ENCODE data around the gene MS4A15.
"Not testable (repeated sequence)": the region's sequence is repeated elsewhere in the genome, so short reads cannot be mapped to it uniquely, and the experiment has no call there.

The MS4A15 gene

DNA sequence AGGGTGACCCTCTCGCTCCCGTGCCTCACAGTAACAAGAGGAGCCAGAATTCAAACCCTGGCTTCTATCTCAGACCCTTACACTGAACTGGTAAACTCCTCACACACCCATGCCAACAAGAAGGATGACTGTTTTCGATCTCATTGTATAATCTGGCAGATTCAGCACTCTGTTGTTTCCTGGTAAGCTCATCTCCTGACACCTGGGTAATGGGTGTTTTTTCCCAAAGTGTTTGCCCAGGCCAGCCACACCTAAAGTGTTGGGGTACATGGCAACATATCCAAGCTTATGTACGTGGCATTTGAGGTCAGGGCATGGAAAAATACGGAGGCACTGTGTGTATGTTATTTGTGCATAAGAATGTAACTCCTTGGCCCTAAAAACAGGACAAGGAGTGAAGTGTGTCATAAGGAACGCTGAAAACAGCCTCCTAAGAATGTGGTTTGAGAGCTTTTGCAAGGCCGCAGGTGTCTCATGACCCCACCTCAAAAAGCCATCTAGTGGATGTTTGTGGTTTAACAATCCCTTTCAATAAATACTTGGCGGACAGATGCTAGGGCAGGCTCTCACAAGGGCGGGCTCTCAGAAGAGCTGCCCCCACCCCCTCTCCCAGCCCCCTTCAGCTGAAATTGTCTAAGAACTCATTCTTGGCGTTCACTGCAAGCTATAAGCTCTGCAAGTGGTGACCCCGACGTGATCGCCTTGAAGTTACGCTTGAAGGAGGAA, at the start of gene MS4A15:
TSS of gene MS4A15 (plus strand) at position 561 of the 726 bp plus-strand sequence. CDS start 6,867 bp downstream, outside the sequence.
- Histone ChIP-seq H3K9me3 (ENCODE audit: control insufficient read depth, low read depth, low read length) (no peaks in the 10 kb centered on the region), H3K4me3 (ENCODE audit: low read length) (no peak within 1 kb of the TSS), H3K36me3 (ENCODE audit: control insufficient read depth, low read depth, low read length) (no peaks in the 10 kb centered on the region), H3K27ac (ENCODE audit: low read length) (no peak within 1 kb of the TSS), H3K27me3 (ENCODE audit: control insufficient read depth, insufficient read depth, low read length) (no peaks in the 10 kb centered on the region), H3K9ac (ENCODE audit: low read length) (no peak within 1 kb of the TSS), H3K4me1 (ENCODE audit: control insufficient read depth, low read depth, low read length) (no peaks in the 10 kb centered on the region)

DNA sequence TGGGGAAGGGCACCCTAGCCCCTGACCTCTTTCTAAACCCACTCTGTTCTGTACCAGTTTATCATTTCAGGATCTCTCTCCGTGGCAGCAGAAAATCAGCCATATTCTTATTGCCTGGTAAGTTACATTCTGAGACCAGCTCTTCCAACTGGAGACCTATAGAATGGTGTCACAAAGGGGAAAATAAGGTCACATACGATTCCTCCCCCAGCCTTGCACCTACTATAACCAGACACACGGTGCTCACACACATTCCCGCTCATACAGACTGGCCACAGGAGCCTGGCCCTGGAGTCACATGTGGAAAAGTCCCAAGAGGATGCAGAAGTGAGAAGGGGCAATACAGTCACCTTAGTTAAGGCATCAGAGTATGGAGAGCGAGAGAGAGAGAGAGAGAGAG, 49.7 kb upstream of the MS4A15 start:
- Histone ChIP-seq H3K9me3 (ENCODE audit: control insufficient read depth, low read depth, low read length) (no peaks in the 10 kb centered on the region), H3K27ac (ENCODE audit: low read length) (no peak overlapping the region), H3K4me3 (ENCODE audit: low read length) (no peak overlapping the region), H3K9ac (ENCODE audit: low read length) (no peak overlapping the region), H3K27me3 (ENCODE audit: control insufficient read depth, insufficient read depth, low read length) (no peaks in the 10 kb centered on the region), H3K36me3 (ENCODE audit: control insufficient read depth, low read depth, low read length) (no peaks in the 10 kb centered on the region), H3K4me1 (ENCODE audit: control insufficient read depth, low read depth, low read length) (no peaks in the 10 kb centered on the region)

DNA sequence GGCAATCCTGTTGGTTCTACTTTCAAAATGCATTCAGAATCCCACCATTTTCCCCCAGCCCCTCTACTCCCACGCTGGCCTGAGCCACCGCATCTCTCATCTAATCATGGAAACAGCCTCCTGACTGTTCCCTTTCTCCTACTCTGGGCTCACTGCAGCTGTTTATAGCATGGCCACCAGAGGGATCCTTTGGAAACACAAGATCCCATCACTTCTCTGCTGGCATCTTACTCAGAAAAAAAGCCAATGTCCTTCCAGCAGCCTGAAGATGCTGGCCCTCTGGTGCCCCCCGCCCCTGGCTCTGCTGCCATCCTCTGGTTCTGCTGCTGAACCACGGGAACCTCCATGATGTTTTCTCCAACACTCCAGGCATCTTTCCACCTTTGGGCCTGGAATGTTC, 46.2 kb upstream of the MS4A15 start:
- no peaks in the 10 kb centered on the region for H3K4me1 ChIP-seq (ENCODE audit: control insufficient read depth, low read depth, low read length)
- no peaks in the 10 kb centered on the region for H3K36me3 ChIP-seq (ENCODE audit: control insufficient read depth, low read depth, low read length)
- no peak overlapping the region for H3K4me3 ChIP-seq (ENCODE audit: low read length)
- H3K27me3 ChIP-seq (ENCODE audit: control insufficient read depth, insufficient read depth, low read length) = no peaks in the 10 kb centered on the region
- no peak overlapping the region for H3K27ac ChIP-seq (ENCODE audit: low read length)
- H3K9me3 ChIP-seq (ENCODE audit: control insufficient read depth, low read depth, low read length) = no peaks in the 10 kb centered on the region
- H3K9ac ChIP-seq (ENCODE audit: low read length) = no peak overlapping the region

DNA sequence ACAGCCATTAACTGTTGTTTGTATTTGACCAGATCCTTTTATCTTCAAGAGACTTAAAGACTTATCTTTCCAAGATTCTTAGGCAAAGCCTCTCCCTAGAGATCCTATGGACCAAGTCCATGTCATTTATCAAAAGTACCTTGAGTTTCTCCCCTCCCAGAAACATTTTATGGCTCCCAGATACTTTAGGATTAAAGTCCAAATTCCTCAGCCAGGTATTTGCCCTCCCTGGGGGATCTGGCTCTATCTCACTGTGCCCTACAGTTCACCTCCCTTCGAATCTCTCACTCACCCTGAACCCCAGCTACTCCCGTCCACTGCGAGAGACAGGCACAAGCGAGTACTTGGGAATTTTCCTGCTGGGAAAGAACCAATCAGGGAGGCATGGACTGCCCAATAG, 45.4 kb upstream of the MS4A15 start:
- no peaks in the 10 kb centered on the region for H3K9me3 ChIP-seq (ENCODE audit: control insufficient read depth, low read depth, low read length)
- no peak overlapping the region for H3K9ac ChIP-seq (ENCODE audit: low read length)
- H3K4me1 ChIP-seq (ENCODE audit: control insufficient read depth, low read depth, low read length) = no peaks in the 10 kb centered on the region
- H3K27me3 ChIP-seq (ENCODE audit: control insufficient read depth, insufficient read depth, low read length) = no peaks in the 10 kb centered on the region
- no peak overlapping the region for H3K27ac ChIP-seq (ENCODE audit: low read length)
- no peak overlapping the region for H3K4me3 ChIP-seq (ENCODE audit: low read length)
- H3K36me3 ChIP-seq (ENCODE audit: control insufficient read depth, low read depth, low read length) = no peaks in the 10 kb centered on the region

DNA sequence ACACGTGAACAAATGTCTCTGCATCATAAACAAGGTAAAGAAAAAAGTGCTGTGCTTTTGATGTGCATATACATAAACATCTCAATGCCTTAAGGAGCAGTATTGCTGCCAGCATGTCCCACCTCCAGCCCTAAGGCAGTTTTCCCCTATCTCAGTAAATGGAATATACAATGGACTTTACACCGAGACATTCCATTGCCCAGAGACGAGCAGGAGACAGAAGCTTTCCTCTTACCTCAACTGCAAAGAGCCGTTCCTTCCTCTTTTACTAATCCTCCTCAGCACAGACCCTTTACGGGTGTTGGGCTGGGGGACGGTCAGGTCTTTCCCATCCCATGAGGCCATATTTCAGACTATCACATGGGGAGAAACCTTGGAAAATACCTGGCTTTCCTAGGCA, 43.2 kb upstream of the MS4A15 start:
- H3K4me1 ChIP-seq (ENCODE audit: control insufficient read depth, low read depth, low read length); H3K4me3 ChIP-seq (ENCODE audit: low read length); H3K9ac ChIP-seq (ENCODE audit: low read length); H3K9me3 ChIP-seq (ENCODE audit: control insufficient read depth, low read depth, low read length); H3K27me3 ChIP-seq (ENCODE audit: control insufficient read depth, insufficient read depth, low read length); H3K27ac ChIP-seq (ENCODE audit: low read length); H3K36me3 ChIP-seq (ENCODE audit: control insufficient read depth, low read depth, low read length): not testable (repeated sequence)

GRCh38 chr11:60717956-60718355, 38.7 kb upstream of the MS4A15 start:
- no peaks in the 10 kb centered on the region for H3K36me3 ChIP-seq (ENCODE audit: control insufficient read depth, low read depth, low read length)
- H3K4me1 ChIP-seq (ENCODE audit: control insufficient read depth, low read depth, low read length) = no peaks in the 10 kb centered on the region
- no peak overlapping the region for H3K4me3 ChIP-seq (ENCODE audit: low read length)
- H3K9ac ChIP-seq (ENCODE audit: low read length) = no peak overlapping the region
- no peaks in the 10 kb centered on the region for H3K27me3 ChIP-seq (ENCODE audit: control insufficient read depth, insufficient read depth, low read length)
- H3K9me3 ChIP-seq (ENCODE audit: control insufficient read depth, low read depth, low read length) = peaks cover 4% of the 10 kb centered on the region
- H3K27ac ChIP-seq (ENCODE audit: low read length) = no peak overlapping the region

DNA sequence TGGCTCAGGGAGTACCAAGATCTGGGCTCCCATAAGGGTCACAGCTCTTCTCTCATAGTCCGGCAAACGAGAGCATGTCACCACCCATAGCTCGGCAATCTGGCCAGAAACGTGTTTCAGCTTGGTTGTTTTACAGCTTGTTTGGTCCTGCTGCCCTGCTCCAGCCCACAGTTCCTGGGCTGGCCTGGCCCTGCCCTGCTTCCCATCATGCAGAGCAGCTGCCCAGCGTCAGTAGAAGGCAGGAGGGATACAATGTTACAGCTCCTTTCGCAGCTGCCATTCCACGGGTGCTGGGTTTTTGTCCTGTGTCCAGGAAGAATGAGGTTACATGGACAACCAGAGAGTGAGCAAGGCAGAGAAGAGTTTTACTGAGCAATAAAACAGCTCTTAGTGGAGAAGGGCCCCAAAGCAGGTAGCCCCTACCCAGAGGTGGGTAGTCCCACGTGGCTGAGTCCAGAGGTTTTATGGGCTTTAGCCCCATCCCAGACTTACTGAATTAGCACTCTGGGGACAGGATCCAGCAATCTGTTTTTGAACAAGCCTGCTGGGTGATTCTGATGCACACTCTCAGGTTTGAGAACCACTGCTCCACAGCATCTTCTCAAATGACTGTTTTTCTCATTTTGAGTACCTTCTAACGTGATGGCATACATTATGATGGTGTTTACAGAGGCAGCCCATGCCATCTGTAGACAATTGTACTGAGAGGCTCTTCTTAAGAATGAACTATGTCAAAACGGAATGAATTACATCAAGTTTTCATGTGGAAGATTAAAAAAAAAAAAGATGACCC, 37.9 kb upstream of the MS4A15 start:
- no peaks in the 10 kb centered on the region for H3K27me3 ChIP-seq (ENCODE audit: control insufficient read depth, insufficient read depth, low read length)
- H3K27ac ChIP-seq (ENCODE audit: low read length) = no peak overlapping the region
- H3K9me3 ChIP-seq (ENCODE audit: control insufficient read depth, low read depth, low read length) = peaks cover 4% of the 10 kb centered on the region
- H3K4me1 ChIP-seq (ENCODE audit: control insufficient read depth, low read depth, low read length) = no peaks in the 10 kb centered on the region
- H3K4me3 ChIP-seq (ENCODE audit: low read length) = no peak overlapping the region
- H3K9ac ChIP-seq (ENCODE audit: low read length) = no peak overlapping the region
- no peaks in the 10 kb centered on the region for H3K36me3 ChIP-seq (ENCODE audit: control insufficient read depth, low read depth, low read length)

DNA sequence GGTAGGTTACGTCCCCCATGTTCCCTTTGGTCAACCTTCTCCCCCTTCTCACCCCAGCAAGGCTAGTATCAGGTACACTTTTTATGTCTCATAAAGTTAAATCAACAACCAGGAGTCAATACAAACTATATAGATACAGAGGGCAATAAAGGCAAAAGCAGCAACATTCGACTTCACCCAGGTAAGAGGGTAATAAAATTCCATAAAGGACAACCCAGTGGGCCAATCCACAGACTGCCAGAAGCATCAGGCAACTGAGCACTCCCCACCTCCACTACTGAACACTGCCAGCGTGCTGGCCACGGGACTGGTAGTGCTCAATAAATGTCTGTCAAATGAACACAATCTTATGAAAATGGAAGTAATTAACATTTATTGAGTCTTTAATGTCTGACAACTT, 37.3 kb upstream of the MS4A15 start:
- H3K27me3 ChIP-seq (ENCODE audit: control insufficient read depth, insufficient read depth, low read length) = no peaks in the 10 kb centered on the region
- no peak overlapping the region for H3K27ac ChIP-seq (ENCODE audit: low read length)
- H3K9ac ChIP-seq (ENCODE audit: low read length) = no peak overlapping the region
- peaks cover 4% of the 10 kb centered on the region for H3K9me3 ChIP-seq (ENCODE audit: control insufficient read depth, low read depth, low read length)
- H3K4me1 ChIP-seq (ENCODE audit: control insufficient read depth, low read depth, low read length) = no peaks in the 10 kb centered on the region
- no peaks in the 10 kb centered on the region for H3K36me3 ChIP-seq (ENCODE audit: control insufficient read depth, low read depth, low read length)
- no peak overlapping the region for H3K4me3 ChIP-seq (ENCODE audit: low read length)

GRCh38 chr11:60720460-60720859, 36.2 kb upstream of the MS4A15 start:
- H3K4me1 ChIP-seq (ENCODE audit: control insufficient read depth, low read depth, low read length) = no peaks in the 10 kb centered on the region
- peaks cover 4% of the 10 kb centered on the region for H3K9me3 ChIP-seq (ENCODE audit: control insufficient read depth, low read depth, low read length)
- H3K27ac ChIP-seq (ENCODE audit: low read length) = no peak overlapping the region
- H3K27me3 ChIP-seq (ENCODE audit: control insufficient read depth, insufficient read depth, low read length) = no peaks in the 10 kb centered on the region
- H3K36me3 ChIP-seq (ENCODE audit: control insufficient read depth, low read depth, low read length) = no peaks in the 10 kb centered on the region
- H3K4me3 ChIP-seq (ENCODE audit: low read length) = no peak overlapping the region
- H3K9ac ChIP-seq (ENCODE audit: low read length) = no peak overlapping the region

GRCh38 chr11:60724420-60724819, 32.2 kb upstream of the MS4A15 start, which contains the start of gene MS4A18:
MS4A18 (plus strand) TSS chr11:60724720.
- Histone ChIP-seq H3K27ac (ENCODE audit: low read length) (no peak within 1 kb of the TSS), H3K27me3 (ENCODE audit: control insufficient read depth, insufficient read depth, low read length) (no peaks in the 10 kb centered on the region), H3K9ac (ENCODE audit: low read length) (no peak within 1 kb of the TSS), H3K4me3 (ENCODE audit: low read length) (no peak within 1 kb of the TSS), H3K4me1 (ENCODE audit: control insufficient read depth, low read depth, low read length) (no peaks in the 10 kb centered on the region), H3K36me3 (ENCODE audit: control insufficient read depth, low read depth, low read length) (no peaks in the 10 kb centered on the region), H3K9me3 (ENCODE audit: control insufficient read depth, low read depth, low read length) (no peaks in the 10 kb centered on the region)

DNA sequence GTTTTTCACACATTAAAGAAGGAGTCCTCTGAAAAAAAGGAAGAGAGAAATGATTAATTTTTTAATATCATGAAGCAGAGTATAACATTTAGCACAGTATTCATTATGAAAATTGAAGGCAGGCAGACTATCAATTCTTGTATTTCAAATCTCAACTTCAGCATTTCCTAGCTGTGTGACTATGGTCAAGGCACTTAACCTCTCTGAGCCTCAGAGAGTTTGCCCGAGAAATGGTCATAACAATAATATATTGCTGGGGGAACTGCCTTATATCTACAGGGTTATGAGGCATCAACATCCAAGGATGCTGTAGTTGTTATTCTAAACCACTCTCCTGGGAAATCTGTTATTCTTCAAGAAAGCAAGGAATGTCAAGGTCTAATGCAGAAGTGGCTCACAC, 31.1 kb upstream of the MS4A15 start:
- H3K9ac ChIP-seq (ENCODE audit: low read length) = no peak overlapping the region

GRCh38 chr11:60731586-60731985, 25.1 kb upstream of the MS4A15 start:
- H3K36me3 ChIP-seq (ENCODE audit: control insufficient read depth, low read depth, low read length) = no peaks in the 10 kb centered on the region

More for the DNA sequence above, 31.1 kb upstream of the MS4A15 start:
- Histone ChIP-seq H3K27ac (ENCODE audit: low read length) (no peak overlapping the region), H3K27me3 (ENCODE audit: control insufficient read depth, insufficient read depth, low read length) (no peaks in the 10 kb centered on the region), H3K36me3 (ENCODE audit: control insufficient read depth, low read depth, low read length) (no peaks in the 10 kb centered on the region), H3K4me1 (ENCODE audit: control insufficient read depth, low read depth, low read length) (no peaks in the 10 kb centered on the region), H3K4me3 (ENCODE audit: low read length) (no peak overlapping the region), H3K9me3 (ENCODE audit: control insufficient read depth, low read depth, low read length) (no peaks in the 10 kb centered on the region)

More at GRCh38 chr11:60731586-60731985, 25.1 kb upstream of the MS4A15 start:
- Histone ChIP-seq H3K27me3 (ENCODE audit: control insufficient read depth, insufficient read depth, low read length) (no peaks in the 10 kb centered on the region), H3K4me3 (ENCODE audit: low read length) (no peak overlapping the region), H3K9ac (ENCODE audit: low read length) (no peak overlapping the region), H3K27ac (ENCODE audit: low read length) (no peak overlapping the region), H3K4me1 (ENCODE audit: control insufficient read depth, low read depth, low read length) (no peaks in the 10 kb centered on the region), H3K9me3 (ENCODE audit: control insufficient read depth, low read depth, low read length) (no peaks in the 10 kb centered on the region)
